ENCODE measurements around the gene CACNA1C.

CACNA1C gene

DNA sequence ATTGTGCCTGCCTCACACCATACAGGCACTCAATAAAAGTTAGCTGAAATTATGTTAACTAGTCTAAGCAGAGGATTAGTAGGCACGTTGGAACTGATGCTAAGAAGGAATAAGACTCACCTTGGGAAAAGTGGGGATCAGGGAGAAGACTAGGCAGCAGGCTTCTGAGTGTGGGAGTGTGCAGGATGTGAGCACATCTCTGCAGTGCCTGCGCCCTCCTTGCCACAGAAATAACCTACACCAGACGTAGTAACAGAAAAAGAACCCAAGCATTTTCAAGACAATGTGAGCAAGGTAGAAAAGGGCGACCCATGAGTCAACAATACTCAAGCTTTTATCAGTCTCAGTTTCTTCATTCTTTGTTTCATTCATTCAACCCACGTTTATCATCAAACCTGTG lies 113.9 kb downstream of the CACNA1C start:
- H3K4me3 ChIP-seq (ENCODE audit: low read depth in 1 of 2, low read length in 2 of 2) = no peak overlapping the region
- H3K36me3 ChIP-seq (ENCODE audit: control insufficient read depth in 1 of 2, insufficient read depth in 2 of 2, low read length in 2 of 2) = no peaks in the 10 kb centered on the region
- peaks cover 14% of the 10 kb centered on the region in 2 donors for H3K4me1 ChIP-seq (ENCODE audit: control insufficient read depth in 1 of 2, insufficient read depth in 2 of 2, low read length in 2 of 2)
- no peaks in the 10 kb centered on the region for H3K27me3 ChIP-seq (ENCODE audit: low read depth, low read length)
- H3K27ac ChIP-seq (ENCODE audit: low read length) = no peak overlapping the region
- H3K9me3 ChIP-seq (ENCODE audit: control insufficient read depth in 1 of 2, low read length in 2 of 2) = peaks cover 0 to 7% of the 10 kb centered on the region in 2 donors

DNA sequence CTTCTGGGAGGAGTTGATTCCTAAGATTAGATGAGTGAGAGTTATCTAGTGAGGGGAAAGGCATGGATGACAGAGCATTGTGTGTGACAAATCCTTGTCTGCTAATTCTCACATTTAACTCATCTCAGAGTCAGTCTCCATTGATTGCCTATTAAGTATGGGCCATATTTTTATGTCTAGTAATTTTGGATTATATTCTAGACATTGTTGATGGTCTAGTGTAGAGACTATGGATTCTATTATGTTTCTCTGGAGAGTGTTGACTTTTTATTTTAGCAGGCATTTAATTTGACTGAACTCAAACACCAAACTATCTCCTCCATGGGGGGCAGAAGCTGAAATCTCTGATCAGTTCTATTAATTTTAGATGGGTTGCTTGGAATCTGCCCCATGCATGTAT lies 114.4 kb downstream of the CACNA1C start:
- no peaks in the 10 kb centered on the region for H3K27me3 ChIP-seq (ENCODE audit: low read depth, low read length)
- no peak overlapping the region for H3K27ac ChIP-seq (ENCODE audit: low read length)
- H3K36me3 ChIP-seq (ENCODE audit: control insufficient read depth in 1 of 2, insufficient read depth in 2 of 2, low read length in 2 of 2) = no peaks in the 10 kb centered on the region
- H3K9me3 ChIP-seq (ENCODE audit: control insufficient read depth in 1 of 2, low read length in 2 of 2) = peaks cover 0 to 7% of the 10 kb centered on the region in 2 donors
- H3K4me1 ChIP-seq (ENCODE audit: control insufficient read depth in 1 of 2, insufficient read depth in 2 of 2, low read length in 2 of 2) = peaks cover 9 to 10% of the 10 kb centered on the region in 2 donors
- no peak overlapping the region for H3K4me3 ChIP-seq (ENCODE audit: low read depth in 1 of 2, low read length in 2 of 2)

DNA sequence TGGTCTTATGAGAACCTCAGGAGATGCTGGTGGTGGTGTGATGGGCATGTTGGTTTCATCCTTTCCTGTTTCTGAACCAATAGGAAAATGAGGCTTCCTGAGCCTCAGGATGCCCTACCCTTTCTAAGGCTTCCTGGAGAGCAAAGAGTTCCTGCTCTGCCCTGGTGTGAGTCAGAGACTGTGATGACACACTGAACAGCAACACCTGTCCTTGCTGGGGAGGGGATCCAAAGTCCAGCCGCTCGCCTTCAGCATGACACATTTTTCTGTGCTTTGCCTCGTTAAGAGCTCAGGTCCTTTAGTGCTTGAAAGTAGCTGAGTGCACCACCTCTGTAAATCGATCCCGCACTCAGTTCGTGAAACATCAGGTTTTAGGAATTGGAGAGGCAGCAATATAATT lies 116.0 kb downstream of the CACNA1C start:
- Histone ChIP-seq H3K27me3 (ENCODE audit: low read depth, low read length) (no peaks in the 10 kb centered on the region), H3K4me1 (ENCODE audit: control insufficient read depth in 1 of 2, insufficient read depth in 2 of 2, low read length in 2 of 2) (peaks cover 4 to 7% of the 10 kb centered on the region in 2 donors), H3K4me3 (ENCODE audit: low read depth in 1 of 2, low read length in 2 of 2) (no peak overlapping the region), H3K9me3 (ENCODE audit: control insufficient read depth in 1 of 2, low read length in 2 of 2) (peaks cover 0 to 7% of the 10 kb centered on the region in 2 donors), H3K27ac (ENCODE audit: low read length) (peak overlapping the region; percentile 45), H3K36me3 (ENCODE audit: control insufficient read depth in 1 of 2, insufficient read depth in 2 of 2, low read length in 2 of 2) (no peaks in the 10 kb centered on the region)

DNA sequence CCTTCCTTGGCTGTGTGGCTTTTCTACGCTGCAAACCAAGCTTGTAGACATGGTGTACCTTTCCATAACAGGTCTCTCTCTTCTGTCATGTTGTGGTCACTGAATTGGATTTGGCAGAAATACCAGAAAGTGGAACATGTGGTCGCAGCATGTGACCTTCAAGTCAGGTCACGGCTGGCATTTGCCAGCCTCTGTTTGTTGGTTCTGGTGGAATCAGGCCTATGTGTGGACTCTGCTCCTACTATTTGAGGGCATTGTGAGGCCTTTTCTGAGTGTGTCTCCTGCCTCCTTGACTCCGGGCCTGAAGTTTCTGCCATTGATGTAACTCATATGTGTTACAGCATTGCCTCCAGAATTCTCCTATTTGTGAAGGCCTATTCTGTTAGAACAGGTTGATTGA lies 116.7 kb downstream of the CACNA1C start:
- peaks cover 0 to 7% of the 10 kb centered on the region in 2 donors for H3K9me3 ChIP-seq (ENCODE audit: control insufficient read depth in 1 of 2, low read length in 2 of 2)
- H3K4me3 ChIP-seq (ENCODE audit: low read depth in 1 of 2, low read length in 2 of 2) = no peak overlapping the region
- peak overlapping the region; percentile 45 for H3K27ac ChIP-seq (ENCODE audit: low read length)
- H3K36me3 ChIP-seq (ENCODE audit: control insufficient read depth in 1 of 2, insufficient read depth in 2 of 2, low read length in 2 of 2) = no peaks in the 10 kb centered on the region
- H3K27me3 ChIP-seq (ENCODE audit: low read depth, low read length) = no peaks in the 10 kb centered on the region
- H3K4me1 ChIP-seq (ENCODE audit: control insufficient read depth in 1 of 2, insufficient read depth in 2 of 2, low read length in 2 of 2) = peaks cover 0 to 11% of the 10 kb centered on the region in 2 donors

DNA sequence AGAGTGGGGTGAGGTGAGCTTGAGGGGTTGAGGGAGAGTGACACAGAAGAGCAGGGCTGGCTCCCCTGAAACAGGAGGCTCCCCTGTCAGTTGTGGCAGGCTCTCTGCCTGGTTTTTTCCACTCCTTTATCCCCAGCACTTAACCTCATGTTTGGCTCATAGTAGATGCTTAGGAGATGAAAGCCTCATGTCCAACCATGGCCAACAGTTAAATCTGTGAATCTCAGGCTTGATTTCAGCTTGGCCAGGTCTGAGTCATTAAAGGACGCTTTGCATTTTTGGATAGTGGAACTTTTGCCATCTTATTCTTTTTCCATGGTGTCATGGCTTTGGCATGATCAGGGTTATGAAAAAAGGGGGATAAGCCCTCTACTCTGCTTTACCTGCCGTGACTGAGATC lies 117.2 kb downstream of the CACNA1C start:
- Histone ChIP-seq H3K36me3 (ENCODE audit: control insufficient read depth in 1 of 2, insufficient read depth in 2 of 2, low read length in 2 of 2) (no peaks in the 10 kb centered on the region), H3K27ac (ENCODE audit: low read length) (peak overlapping the region; percentile 45), H3K4me3 (ENCODE audit: low read depth in 1 of 2, low read length in 2 of 2) (no peak overlapping the region), H3K27me3 (ENCODE audit: low read depth, low read length) (no peaks in the 10 kb centered on the region), H3K9me3 (ENCODE audit: control insufficient read depth in 1 of 2, low read length in 2 of 2) (peaks cover 0 to 7% of the 10 kb centered on the region in 2 donors), H3K4me1 (ENCODE audit: control insufficient read depth in 1 of 2, insufficient read depth in 2 of 2, low read length in 2 of 2) (peaks cover 0 to 11% of the 10 kb centered on the region in 2 donors)

DNA sequence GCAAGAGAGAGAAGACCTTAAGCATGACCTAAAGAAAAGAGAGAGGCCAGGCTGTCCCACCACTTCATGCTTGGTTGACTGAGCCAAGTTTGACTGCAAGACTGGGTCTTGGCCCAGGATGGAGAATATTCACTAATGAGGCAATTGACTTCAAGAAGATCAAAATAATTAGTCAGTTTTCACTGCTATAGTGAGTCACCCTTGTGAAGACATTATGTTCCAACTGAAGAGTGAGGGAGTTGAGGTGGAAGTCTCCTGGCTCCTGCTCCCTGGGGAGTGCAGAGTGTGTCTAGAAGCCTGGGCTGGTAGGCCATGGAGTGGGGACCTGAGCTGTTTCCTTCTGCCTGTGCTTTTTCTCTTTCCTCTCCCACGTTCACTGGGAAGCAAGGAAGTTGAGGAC lies 117.6 kb downstream of the CACNA1C start:
- no peaks in the 10 kb centered on the region for H3K27me3 ChIP-seq (ENCODE audit: low read depth, low read length)
- H3K4me3 ChIP-seq (ENCODE audit: low read depth in 1 of 2, low read length in 2 of 2) = no peak overlapping the region
- peak overlapping the region; percentile 45 for H3K27ac ChIP-seq (ENCODE audit: low read length)
- no peaks in the 10 kb centered on the region for H3K36me3 ChIP-seq (ENCODE audit: control insufficient read depth in 1 of 2, insufficient read depth in 2 of 2, low read length in 2 of 2)
- H3K9me3 ChIP-seq (ENCODE audit: control insufficient read depth in 1 of 2, low read length in 2 of 2) = peaks cover 0 to 7% of the 10 kb centered on the region in 2 donors
- peaks cover 0 to 11% of the 10 kb centered on the region in 2 donors for H3K4me1 ChIP-seq (ENCODE audit: control insufficient read depth in 1 of 2, insufficient read depth in 2 of 2, low read length in 2 of 2)

DNA sequence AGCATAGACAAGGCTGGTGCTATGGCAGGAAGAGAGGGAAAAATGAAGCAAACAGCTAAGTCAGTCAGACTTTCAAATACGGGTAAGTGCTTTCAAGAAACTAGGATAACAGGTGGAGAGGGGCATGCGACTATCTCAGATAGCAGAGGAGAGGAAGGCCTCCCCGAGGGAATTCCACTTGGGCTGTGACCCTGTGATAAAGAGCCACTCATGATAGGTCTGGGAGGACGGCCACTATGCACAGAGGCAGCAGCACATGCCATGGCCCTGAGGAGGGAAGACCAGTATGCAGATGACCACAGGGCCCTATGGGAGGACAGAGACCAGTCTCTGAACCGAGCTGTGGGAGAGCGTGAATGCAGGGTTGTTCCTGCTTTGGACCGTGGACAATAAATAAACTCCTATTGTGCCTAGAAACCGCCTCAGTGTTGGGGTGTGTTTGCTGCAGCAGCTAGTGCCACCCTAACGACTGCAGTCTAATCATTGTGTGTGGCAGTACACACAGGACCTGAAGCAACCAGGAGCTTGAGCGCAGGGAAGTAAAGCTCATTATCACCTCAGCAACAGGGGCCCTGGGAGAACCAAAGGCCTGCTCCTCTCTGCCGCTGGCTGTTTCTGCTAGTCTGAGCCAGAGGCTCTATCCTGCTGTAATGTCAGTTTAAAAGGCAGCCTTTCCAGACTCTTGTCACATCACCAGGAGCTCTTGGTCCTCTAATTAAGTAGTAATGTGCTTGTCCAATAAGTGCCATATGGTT lies 119.1 kb downstream of the CACNA1C start:
- H3K9me3 ChIP-seq (ENCODE audit: control insufficient read depth in 1 of 2, low read length in 2 of 2) = peaks cover 0 to 7% of the 10 kb centered on the region in 2 donors
- H3K27me3 ChIP-seq (ENCODE audit: low read depth, low read length) = no peaks in the 10 kb centered on the region
- peaks cover 0 to 11% of the 10 kb centered on the region in 2 donors for H3K4me1 ChIP-seq (ENCODE audit: control insufficient read depth in 1 of 2, insufficient read depth in 2 of 2, low read length in 2 of 2)
- peak overlapping the region; percentile 17 for H3K27ac ChIP-seq (ENCODE audit: low read length)
- no peaks in the 10 kb centered on the region for H3K36me3 ChIP-seq (ENCODE audit: control insufficient read depth in 1 of 2, insufficient read depth in 2 of 2, low read length in 2 of 2)
- no peak overlapping the region for H3K4me3 ChIP-seq (ENCODE audit: low read depth in 1 of 2, low read length in 2 of 2)

DNA sequence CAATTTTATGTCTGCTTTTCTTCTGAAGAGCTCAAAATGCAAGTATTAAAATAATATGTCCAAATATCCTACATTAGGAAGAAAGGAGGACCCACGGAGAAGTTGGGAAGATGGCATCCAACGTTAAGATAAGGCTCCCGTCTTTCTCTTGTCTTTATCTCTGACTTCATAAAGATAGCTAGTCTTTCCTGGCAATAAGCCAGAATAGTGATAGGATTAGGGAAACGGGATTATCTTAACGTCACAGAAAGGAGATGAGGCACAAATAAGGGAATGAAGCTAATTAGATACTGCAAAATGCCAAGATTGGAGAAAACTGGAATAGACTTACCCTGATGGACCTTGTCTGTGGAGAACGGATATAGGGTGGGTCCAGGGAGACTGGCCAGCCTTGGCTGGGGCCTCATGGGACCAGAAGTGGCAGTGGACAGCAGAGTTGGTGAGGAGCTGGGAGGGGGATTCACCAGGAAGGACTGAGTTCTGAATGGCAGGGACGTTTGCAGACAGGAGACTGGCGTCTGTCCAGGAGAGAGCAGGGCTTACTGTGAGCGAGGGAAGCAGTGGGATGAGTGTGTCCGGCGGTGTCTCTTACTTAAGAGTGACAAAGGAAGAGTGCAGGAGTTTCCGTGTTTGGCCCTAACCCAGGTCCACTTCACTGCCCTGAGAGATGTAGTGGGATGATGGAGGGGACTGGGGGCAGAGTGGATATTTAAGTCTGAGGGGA lies 119.9 kb downstream of the CACNA1C start:
- H3K27me3 ChIP-seq (ENCODE audit: low read depth, low read length) = no peaks in the 10 kb centered on the region
- H3K4me3 ChIP-seq (ENCODE audit: low read depth in 1 of 2, low read length in 2 of 2) = no peak overlapping the region
- H3K27ac ChIP-seq (ENCODE audit: low read length) = no peak overlapping the region
- peaks cover 0 to 11% of the 10 kb centered on the region in 2 donors for H3K4me1 ChIP-seq (ENCODE audit: control insufficient read depth in 1 of 2, insufficient read depth in 2 of 2, low read length in 2 of 2)
- H3K9me3 ChIP-seq (ENCODE audit: control insufficient read depth in 1 of 2, low read length in 2 of 2) = peaks cover 0 to under 1% of the 10 kb centered on the region in 2 donors
- no peaks in the 10 kb centered on the region for H3K36me3 ChIP-seq (ENCODE audit: control insufficient read depth in 1 of 2, insufficient read depth in 2 of 2, low read length in 2 of 2)

DNA sequence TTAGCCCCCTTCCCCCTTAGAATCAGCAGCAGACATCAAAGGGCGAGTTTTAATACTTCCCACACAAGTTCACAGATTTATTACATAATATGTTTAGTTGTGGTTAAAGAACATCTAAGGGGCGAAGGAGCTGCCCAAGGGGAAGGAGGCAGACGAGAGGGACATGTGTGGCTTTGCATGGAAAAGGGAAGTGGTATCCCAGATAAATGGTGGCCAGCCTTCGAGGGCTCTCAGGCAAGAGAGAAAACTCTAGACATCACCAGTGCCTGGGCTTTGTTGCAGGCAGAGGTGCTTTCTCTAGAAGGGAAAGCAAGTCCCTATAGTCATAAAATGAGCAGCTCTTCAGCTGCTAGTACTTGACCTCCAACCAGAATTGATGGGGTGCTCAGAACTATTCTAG lies 121.2 kb downstream of the CACNA1C start:
- H3K4me1 ChIP-seq (ENCODE audit: control insufficient read depth in 1 of 2, insufficient read depth in 2 of 2, low read length in 2 of 2) = peaks cover 0 to 15% of the 10 kb centered on the region in 2 donors
- no peak overlapping the region for H3K27ac ChIP-seq (ENCODE audit: low read length)
- H3K27me3 ChIP-seq (ENCODE audit: low read depth, low read length) = no peaks in the 10 kb centered on the region
- no peaks in the 10 kb centered on the region for H3K36me3 ChIP-seq (ENCODE audit: control insufficient read depth in 1 of 2, insufficient read depth in 2 of 2, low read length in 2 of 2)
- no peak overlapping the region for H3K4me3 ChIP-seq (ENCODE audit: low read depth in 1 of 2, low read length in 2 of 2)
- no peaks in the 10 kb centered on the region for H3K9me3 ChIP-seq (ENCODE audit: control insufficient read depth in 1 of 2, low read length in 2 of 2)

DNA sequence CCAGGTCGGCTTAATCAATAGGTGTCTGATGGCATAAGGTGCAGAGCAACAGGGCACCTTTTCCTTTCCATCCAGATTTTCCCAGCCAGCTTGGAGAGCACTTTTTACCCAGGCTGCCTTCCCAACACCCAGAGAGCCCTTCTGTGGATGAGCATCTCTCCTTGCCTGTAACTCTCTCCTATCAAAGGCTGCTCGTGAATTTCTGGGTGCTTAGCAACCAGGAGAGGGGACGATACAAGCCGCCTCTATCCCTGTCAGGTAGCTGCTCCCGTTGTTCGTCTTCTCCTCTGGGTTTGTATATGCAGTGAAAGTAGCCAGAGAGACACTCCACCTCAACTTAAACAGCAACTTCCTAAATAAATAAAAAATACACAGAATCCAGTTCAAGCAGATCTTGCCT lies 124.2 kb downstream of the CACNA1C start:
- Histone ChIP-seq H3K36me3 (ENCODE audit: control insufficient read depth in 1 of 2, insufficient read depth in 2 of 2, low read length in 2 of 2) (no peaks in the 10 kb centered on the region), H3K4me3 (ENCODE audit: low read depth in 1 of 2, low read length in 2 of 2) (no peak overlapping the region), H3K27me3 (ENCODE audit: low read depth, low read length) (no peaks in the 10 kb centered on the region), H3K4me1 (ENCODE audit: control insufficient read depth in 1 of 2, insufficient read depth in 2 of 2, low read length in 2 of 2) (peaks cover 11 to 21% of the 10 kb centered on the region in 2 donors), H3K27ac (ENCODE audit: low read length) (no peak overlapping the region), H3K9me3 (ENCODE audit: control insufficient read depth in 1 of 2, low read length in 2 of 2) (no peaks in the 10 kb centered on the region)

DNA sequence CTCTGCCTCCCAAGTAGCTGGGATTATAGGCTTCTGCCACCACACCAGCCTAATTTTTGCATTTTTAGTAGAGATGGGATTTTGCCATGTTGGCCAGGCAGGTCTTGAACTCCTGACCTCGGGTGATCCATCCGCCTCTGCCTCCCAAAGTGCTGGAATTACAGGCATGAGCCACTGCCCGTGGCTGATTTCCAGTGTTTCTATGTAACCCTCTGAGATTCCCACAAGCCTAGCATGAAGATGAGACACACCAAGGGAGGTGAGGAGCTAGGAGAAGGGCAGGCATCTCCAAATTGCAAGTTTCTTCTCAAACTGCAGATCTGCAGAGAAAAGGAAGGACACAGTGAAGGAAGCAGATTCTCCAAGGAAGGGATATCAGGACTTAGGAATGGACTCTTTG lies 125.0 kb downstream of the CACNA1C start:
- H3K9me3 ChIP-seq (ENCODE audit: control insufficient read depth in 1 of 2, low read length in 2 of 2) = no peaks in the 10 kb centered on the region
- H3K36me3 ChIP-seq (ENCODE audit: control insufficient read depth in 1 of 2, insufficient read depth in 2 of 2, low read length in 2 of 2) = no peaks in the 10 kb centered on the region
- peaks cover 11 to 21% of the 10 kb centered on the region in 2 donors for H3K4me1 ChIP-seq (ENCODE audit: control insufficient read depth in 1 of 2, insufficient read depth in 2 of 2, low read length in 2 of 2)
- no peak overlapping the region for H3K4me3 ChIP-seq (ENCODE audit: low read depth in 1 of 2, low read length in 2 of 2)
- H3K27ac ChIP-seq (ENCODE audit: low read length) = no peak overlapping the region
- H3K27me3 ChIP-seq (ENCODE audit: low read depth, low read length) = no peaks in the 10 kb centered on the region

Measured in muscle layer of duodenum (tissue), 2 donors.